Nephron progenitor cell (in vitro differentiated cells): Measurements from ENCODE around the gene DAB2IP.

Experiments used
- DNase-seq: peaks from one replicate; pipeline ENCODE4 v3.0.0; 2021
- H3K27ac Mint-ChIP-seq: 2 replicates; pipeline ENCODE4 v1.8.0; 2021; ENCODE audit warnings: mild to moderate bottlenecking, moderate library complexity, mixed read lengths
- H3K27me3 Mint-ChIP-seq: 2 replicates; pipeline ENCODE4 v1.8.0; 2021; ENCODE audit warnings: mild to moderate bottlenecking, low read depth, mixed read lengths; ENCODE audit not compliant: poor library complexity
- H3K36me3 Mint-ChIP-seq: 2 replicates; pipeline ENCODE4 v1.8.0; 2021; ENCODE audit warnings: low read depth, mixed read lengths
- H3K4me1 Mint-ChIP-seq: 2 replicates; pipeline ENCODE4 v1.8.0; 2021; ENCODE audit warnings: mixed read lengths
- H3K4me3 Mint-ChIP-seq: 2 replicates; pipeline ENCODE4 v1.8.0; 2021; ENCODE audit warnings: mild to moderate bottlenecking, moderate library complexity, mixed read lengths
- H3K9me3 Mint-ChIP-seq: 2 replicates; pipeline ENCODE4 v1.8.0; 2021; ENCODE audit warnings: mild to moderate bottlenecking, moderate library complexity, mixed read lengths
- TF ChIP-seq, protein P1 (sequence below): fragments of 200-600 bp; sonication (generic); IDR thresholded peaks from 2 replicates; pipeline ENCODE4 v1.5.0; 2021; ENCODE audit warnings: antibody characterized with exemption

Gene DAB2IP

DNA sequence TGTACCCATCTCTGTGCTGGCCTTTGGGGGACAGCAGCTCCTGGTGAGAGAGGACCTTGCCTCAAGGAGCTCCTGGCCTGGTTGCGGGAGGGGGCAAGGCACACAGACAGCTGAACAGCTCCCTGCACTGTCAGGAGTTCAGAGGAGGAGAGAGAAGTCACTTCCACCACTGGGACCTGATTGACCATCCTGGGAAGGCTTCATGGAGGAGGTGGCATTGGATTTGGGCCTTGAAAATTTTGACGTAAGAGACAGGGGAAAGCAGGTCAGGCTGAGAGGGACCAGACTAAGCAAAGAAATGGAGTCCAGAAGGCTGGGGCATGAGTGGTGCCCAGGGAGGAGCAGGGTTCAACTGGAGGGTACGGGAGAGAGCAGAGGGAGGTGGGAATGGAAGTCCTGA, 20.3 kb upstream of the DAB2IP start:
- H3K36me3 Mint-ChIP-seq = no peaks in the 10 kb centered on the region
- peak overlapping the region; percentile 45 for H3K27ac Mint-ChIP-seq
- DNase-seq = no peak
- H3K27me3 Mint-ChIP-seq = peaks cover 11% of the 10 kb centered on the region
- peak overlapping the region; percentile 45 for H3K4me3 Mint-ChIP-seq
- TF ChIP-seq, protein P1, sequence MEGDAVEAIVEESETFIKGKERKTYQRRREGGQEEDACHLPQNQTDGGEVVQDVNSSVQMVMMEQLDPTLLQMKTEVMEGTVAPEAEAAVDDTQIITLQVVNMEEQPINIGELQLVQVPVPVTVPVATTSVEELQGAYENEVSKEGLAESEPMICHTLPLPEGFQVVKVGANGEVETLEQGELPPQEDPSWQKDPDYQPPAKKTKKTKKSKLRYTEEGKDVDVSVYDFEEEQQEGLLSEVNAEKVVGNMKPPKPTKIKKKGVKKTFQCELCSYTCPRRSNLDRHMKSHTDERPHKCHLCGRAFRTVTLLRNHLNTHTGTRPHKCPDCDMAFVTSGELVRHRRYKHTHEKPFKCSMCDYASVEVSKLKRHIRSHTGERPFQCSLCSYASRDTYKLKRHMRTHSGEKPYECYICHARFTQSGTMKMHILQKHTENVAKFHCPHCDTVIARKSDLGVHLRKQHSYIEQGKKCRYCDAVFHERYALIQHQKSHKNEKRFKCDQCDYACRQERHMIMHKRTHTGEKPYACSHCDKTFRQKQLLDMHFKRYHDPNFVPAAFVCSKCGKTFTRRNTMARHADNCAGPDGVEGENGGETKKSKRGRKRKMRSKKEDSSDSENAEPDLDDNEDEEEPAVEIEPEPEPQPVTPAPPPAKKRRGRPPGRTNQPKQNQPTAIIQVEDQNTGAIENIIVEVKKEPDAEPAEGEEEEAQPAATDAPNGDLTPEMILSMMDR = no peak
- H3K4me1 Mint-ChIP-seq = peaks cover 80% of the 10 kb centered on the region
- H3K9me3 Mint-ChIP-seq = no peaks in the 10 kb centered on the region

DNA sequence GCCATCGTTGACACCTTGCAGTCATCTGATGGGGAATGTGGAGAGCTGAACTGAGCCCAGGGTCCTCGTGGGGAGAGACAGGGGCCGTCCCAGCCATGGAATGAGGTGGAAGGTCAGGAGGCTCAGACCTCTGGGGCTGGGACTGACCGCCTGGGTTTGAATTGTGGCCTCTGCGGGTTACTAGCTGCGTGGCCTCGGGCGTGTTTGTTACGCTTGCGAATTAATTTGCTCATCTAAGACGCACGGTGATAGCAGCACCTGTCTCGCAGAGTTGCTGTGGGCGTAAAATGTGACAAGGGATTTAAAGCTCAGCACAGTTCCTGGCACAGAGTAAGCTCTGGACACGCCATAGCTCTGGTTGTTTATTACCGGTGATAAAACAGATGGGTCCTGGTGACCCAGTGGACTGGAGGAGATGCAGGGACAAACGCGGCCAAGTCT, 19.4 kb upstream of the DAB2IP start:
- H3K9me3 Mint-ChIP-seq = no peaks in the 10 kb centered on the region
- H3K36me3 Mint-ChIP-seq = no peaks in the 10 kb centered on the region
- H3K4me3 Mint-ChIP-seq = no peak overlapping the region
- H3K4me1 Mint-ChIP-seq = peaks cover 82% of the 10 kb centered on the region
- no peak for DNase-seq
- TF ChIP-seq, protein P1 = no peak
- peak overlapping the region; percentile 64 for H3K27ac Mint-ChIP-seq
- H3K27me3 Mint-ChIP-seq = peaks cover 10% of the 10 kb centered on the region

DNA sequence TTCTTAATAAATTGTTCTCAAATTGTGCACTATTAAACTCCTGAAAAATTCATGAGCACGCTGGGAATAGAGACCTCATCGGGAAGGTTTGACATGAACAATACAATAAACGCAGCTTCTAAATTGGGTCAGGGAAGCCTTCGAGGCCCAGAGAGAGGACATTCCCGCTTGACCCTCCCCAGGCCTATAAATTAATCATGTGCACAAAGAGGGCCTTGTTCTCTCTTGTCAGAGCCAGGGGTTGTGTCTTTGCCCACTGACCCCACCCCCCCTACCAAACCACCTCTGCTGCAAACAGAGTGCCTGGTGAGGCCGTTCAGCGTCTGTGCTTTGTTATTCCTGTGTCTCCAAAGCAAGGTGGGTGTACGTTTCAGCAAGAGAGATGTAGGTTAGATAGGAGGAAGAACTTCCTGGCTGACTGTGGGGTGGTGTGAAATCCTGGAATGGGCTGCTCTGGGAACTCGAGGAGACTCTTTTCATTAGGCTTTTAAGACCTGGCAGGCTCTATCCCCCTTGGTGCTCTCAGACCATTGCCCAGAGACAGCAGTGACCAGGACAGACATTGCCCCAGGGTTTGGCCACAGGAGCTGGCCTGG, 18.2 kb upstream of the DAB2IP start:
- Mint-ChIP-seq H3K4me3 (peak overlapping the region; percentile 11), H3K27ac (peak overlapping the region; percentile 77), H3K27me3 (peaks cover 8% of the 10 kb centered on the region), H3K4me1 (peaks cover 82% of the 10 kb centered on the region), H3K36me3 (no peaks in the 10 kb centered on the region), H3K9me3 (no peaks in the 10 kb centered on the region)
- TF ChIP-seq, protein P1 = no peak
- DNase-seq = no peak

DNA sequence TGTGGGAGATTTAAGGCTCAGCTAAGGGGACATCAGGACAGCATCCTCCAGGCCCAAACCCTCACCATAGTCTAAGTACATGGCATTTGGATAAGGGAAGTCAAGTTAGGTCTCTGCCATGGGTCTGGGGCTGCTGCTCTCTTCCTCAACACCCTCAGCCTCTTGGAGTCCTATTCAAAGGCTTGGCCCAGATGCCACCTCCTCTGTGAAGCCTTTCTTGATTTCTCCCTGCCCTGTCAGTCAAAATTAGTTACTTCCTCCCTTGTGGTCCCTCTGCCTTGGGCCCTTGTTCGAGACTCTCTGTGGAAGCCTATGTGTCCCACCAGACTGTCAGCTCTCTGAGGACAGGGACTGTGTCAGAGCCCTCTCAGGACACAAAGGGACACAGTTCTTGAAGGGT, 17.7 kb upstream of the DAB2IP start:
- H3K27ac Mint-ChIP-seq = peak overlapping the region; percentile 86
- DNase-seq = no peak
- H3K27me3 Mint-ChIP-seq = peaks cover 8% of the 10 kb centered on the region
- TF ChIP-seq, protein P1 = no peak
- H3K9me3 Mint-ChIP-seq = no peaks in the 10 kb centered on the region
- H3K36me3 Mint-ChIP-seq = no peaks in the 10 kb centered on the region
- peaks cover 84% of the 10 kb centered on the region for H3K4me1 Mint-ChIP-seq
- no peak overlapping the region for H3K4me3 Mint-ChIP-seq

DNA sequence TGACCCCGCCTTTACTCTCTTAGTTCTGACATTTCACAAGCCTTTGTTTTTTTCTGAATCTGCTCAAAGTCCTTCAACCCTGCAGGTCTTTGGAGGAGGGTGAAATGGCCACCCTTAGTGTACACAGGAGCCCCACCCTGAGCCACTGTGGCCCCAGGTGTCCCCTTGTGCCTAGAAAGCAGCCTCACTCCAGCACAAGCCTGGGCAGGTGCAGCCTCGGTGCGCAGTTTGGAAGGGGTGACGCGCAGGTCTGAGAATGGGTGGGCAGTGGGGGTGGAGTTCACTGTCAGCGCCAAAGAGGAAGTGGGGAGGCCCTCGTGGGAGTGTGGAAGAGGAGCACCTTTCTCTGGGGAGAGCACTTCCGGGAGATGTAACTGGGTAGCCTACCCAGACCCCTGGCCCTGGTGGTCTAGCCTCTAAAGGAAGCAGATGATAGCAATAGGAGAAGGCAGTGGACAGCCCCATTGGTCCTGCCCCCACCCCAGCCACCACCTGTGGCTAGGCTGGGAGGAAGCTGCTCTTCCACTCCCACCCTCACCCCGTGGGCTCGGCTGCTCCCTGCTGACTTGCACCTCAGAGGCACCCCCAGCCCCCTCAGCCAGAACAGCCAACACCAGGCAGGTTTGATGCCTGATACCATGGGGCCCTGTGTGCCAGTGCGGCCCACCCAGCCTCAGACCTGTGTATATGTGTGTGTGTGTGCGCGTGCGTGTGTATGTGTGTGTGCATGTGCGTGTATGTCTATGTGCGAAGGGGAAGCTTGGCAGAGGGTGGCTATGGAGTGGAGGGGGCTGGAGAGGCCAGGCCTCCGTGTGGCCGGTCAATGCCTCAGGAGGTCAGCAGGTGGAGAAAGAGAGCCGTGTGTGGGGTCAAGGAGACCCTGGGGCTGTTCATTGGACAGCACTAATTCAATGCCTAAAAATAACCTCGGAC, 16.8 kb upstream of the DAB2IP start:
- Mint-ChIP-seq H3K27ac (peak overlapping the region; percentile 47), H3K4me3 (no peak overlapping the region), H3K27me3 (peaks cover 8% of the 10 kb centered on the region), H3K36me3 (no peaks in the 10 kb centered on the region), H3K4me1 (peaks cover 85% of the 10 kb centered on the region), H3K9me3 (no peaks in the 10 kb centered on the region)
- TF ChIP-seq, protein P1 = peak; percentile 75
- DNase-seq = peak; percentile 68
